ENCODE results near the gene DYSF.

DNA sequence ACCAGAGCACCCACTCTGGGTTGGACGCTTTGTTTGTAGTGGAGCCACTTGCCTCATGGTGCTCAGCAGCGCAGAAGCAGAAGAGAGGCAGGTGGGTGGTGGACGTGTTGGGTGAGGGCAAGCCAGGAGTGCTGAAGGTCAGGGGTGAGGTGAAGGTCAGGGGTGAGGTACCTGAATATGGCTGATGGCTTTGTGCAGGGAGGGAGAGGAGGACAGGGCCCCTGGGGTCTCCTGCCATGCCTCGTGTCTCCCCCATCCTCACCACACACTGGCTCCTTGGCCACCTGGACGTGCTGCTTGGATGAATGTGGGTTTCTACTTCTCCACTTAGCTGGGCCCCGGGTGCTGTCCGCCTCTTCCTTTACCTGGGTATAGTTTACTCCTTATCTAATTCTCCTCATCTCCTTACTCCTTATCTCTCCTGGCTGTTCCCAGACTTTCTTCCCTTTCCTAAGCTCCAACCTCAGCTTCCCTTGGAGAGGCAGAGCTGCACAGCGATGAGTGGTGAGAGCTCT, 68.1 kb downstream of the DYSF start:
- TF ChIP-seq, protein P1, sequence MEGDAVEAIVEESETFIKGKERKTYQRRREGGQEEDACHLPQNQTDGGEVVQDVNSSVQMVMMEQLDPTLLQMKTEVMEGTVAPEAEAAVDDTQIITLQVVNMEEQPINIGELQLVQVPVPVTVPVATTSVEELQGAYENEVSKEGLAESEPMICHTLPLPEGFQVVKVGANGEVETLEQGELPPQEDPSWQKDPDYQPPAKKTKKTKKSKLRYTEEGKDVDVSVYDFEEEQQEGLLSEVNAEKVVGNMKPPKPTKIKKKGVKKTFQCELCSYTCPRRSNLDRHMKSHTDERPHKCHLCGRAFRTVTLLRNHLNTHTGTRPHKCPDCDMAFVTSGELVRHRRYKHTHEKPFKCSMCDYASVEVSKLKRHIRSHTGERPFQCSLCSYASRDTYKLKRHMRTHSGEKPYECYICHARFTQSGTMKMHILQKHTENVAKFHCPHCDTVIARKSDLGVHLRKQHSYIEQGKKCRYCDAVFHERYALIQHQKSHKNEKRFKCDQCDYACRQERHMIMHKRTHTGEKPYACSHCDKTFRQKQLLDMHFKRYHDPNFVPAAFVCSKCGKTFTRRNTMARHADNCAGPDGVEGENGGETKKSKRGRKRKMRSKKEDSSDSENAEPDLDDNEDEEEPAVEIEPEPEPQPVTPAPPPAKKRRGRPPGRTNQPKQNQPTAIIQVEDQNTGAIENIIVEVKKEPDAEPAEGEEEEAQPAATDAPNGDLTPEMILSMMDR (conservative IDR thresholded peaks at IDR 0.05; ENCODE audit: low read length), result no peak
- TF ChIP-seq EZH2phosphoT487 (IDR thresholded peaks at IDR 0.05; ENCODE audit: borderline replicate concordance), result no peak
